Progenitor cell of endocrine pancreas (in vitro differentiated cells): ENCODE measurements around the gene GGA3. TPM values are rescaled to one million over a fixed set of nuclear protein-coding genes. Genes with fewer than 3 reads are reported as not detected.

Source experiments
- DNase-seq: peaks from one replicate; pipeline ENCODE4 v3.0.0; 2021; ENCODE audit warnings: low spot score; ENCODE audit not compliant: unreplicated experiment
- H3K27ac Mint-ChIP-seq: 2 replicates; pipeline ENCODE4 v1.8.0; 2021; ENCODE audit warnings: mild to moderate bottlenecking, moderate library complexity, mixed read lengths
- H3K27me3 Mint-ChIP-seq: 2 replicates; pipeline ENCODE4 v1.8.0; 2021; ENCODE audit warnings: mixed read lengths
- H3K36me3 Mint-ChIP-seq: 2 replicates; pipeline ENCODE4 v1.8.0; 2022; ENCODE audit warnings: mixed read lengths; ENCODE audit not compliant: insufficient read depth
- H3K4me1 Mint-ChIP-seq: 2 replicates; pipeline ENCODE4 v1.8.0; 2021; ENCODE audit warnings: low read depth, mixed read lengths
- H3K4me3 Mint-ChIP-seq: 2 replicates; pipeline ENCODE4 v1.8.0; 2021; ENCODE audit warnings: low read depth, mild to moderate bottlenecking, moderate library complexity, mixed read lengths
- H3K9me3 Mint-ChIP-seq: 2 replicates; pipeline ENCODE4 v1.8.0; 2021; ENCODE audit warnings: low read depth, mixed read lengths
- long read RNA-seq: library from polyadenylated mRNA; unstranded; transcript quantifications from one replicate; pipeline ENCODE4 v2.0.0, GENCODE V29; 2020
- total RNA-seq: library from RNA; stranded (reverse); gene quantifications from 2 replicates; pipeline ENCODE4 v1.2.1, GENCODE V29; 2021
- TF ChIP-seq, protein P1 (sequence below): fragments of 200-600 bp; sonication (generic); IDR thresholded peaks from one replicate; pipeline ENCODE4 v1.5.0; 2021; ENCODE audit warnings: antibody characterized with exemption, mild to moderate bottlenecking; ENCODE audit not compliant: unreplicated experiment

GGA3 gene, protein sequence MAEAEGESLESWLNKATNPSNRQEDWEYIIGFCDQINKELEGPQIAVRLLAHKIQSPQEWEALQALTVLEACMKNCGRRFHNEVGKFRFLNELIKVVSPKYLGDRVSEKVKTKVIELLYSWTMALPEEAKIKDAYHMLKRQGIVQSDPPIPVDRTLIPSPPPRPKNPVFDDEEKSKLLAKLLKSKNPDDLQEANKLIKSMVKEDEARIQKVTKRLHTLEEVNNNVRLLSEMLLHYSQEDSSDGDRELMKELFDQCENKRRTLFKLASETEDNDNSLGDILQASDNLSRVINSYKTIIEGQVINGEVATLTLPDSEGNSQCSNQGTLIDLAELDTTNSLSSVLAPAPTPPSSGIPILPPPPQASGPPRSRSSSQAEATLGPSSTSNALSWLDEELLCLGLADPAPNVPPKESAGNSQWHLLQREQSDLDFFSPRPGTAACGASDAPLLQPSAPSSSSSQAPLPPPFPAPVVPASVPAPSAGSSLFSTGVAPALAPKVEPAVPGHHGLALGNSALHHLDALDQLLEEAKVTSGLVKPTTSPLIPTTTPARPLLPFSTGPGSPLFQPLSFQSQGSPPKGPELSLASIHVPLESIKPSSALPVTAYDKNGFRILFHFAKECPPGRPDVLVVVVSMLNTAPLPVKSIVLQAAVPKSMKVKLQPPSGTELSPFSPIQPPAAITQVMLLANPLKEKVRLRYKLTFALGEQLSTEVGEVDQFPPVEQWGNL
- total RNA-seq, result 66.8 and 68.1 TPM in 2 replicates
- long read RNA-seq, full-length matches to known transcripts, result 1 of 13 reads
- long read RNA-seq, partial matches to known transcripts, result 3 of 13 reads
- long read RNA-seq, other reads (novel, unspliced or antisense), result 9 of 13 reads

DNA sequence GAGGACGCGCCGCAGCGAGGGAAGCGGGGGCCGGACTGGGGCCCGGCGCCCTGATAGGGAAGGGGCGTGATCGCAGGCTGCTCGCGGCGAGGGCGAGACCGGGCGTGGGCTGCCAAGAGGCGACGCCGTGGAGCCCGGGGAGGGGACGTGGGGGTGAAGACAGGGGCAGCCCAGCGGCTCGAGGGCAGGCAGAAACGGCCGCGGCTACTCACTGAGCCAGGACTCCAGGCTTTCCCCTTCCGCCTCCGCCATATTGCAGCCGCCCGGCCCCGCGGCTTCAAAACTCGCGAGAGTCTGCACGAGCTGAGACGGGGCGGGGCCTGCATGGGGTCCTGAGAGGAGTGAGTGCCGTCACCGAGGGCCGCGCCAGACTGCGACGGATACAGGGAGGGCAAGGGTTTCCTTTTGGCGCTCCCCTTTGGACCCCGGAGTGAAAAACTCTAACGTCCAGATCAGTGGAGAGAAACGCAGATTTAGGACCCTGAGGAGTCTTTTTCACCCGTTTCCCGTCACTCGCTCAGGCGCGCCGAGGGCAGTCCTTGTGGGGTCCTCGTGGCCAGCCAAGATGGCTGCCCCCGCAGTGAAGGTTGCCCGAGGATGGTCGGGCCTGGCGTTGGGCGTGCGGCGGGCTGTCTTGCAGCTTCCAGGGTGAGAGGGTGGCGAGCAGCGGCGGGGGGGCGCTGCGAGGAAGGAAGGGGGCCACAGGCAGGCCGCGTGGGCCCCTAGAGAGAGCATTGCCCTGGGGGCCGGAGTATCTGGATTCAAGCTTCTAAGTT is at the start of gene GGA3, which contains the start of gene MRPS7:
Gene GGA3 (minus strand): TSS at position 271 of the 776 bp plus-strand sequence. CDS start 19 bp downstream, at position 252.
Gene MRPS7 (plus strand): TSS at position 544 of the 776 bp plus-strand sequence. CDS start 22 bp downstream, at position 566.
- Mint-ChIP-seq H3K27ac (peak within 1 kb of the TSS; percentile 100), H3K4me3 (peak within 1 kb of the TSS; percentile 97), H3K9me3 (no peaks in the 10 kb centered on the region), H3K36me3 (peaks cover 6% of the 10 kb centered on the region), H3K27me3 (no peaks in the 10 kb centered on the region), H3K4me1 (peaks cover 30% of the 10 kb centered on the region)
- DNase-seq, result peak; percentile 91
- TF ChIP-seq, protein P1, sequence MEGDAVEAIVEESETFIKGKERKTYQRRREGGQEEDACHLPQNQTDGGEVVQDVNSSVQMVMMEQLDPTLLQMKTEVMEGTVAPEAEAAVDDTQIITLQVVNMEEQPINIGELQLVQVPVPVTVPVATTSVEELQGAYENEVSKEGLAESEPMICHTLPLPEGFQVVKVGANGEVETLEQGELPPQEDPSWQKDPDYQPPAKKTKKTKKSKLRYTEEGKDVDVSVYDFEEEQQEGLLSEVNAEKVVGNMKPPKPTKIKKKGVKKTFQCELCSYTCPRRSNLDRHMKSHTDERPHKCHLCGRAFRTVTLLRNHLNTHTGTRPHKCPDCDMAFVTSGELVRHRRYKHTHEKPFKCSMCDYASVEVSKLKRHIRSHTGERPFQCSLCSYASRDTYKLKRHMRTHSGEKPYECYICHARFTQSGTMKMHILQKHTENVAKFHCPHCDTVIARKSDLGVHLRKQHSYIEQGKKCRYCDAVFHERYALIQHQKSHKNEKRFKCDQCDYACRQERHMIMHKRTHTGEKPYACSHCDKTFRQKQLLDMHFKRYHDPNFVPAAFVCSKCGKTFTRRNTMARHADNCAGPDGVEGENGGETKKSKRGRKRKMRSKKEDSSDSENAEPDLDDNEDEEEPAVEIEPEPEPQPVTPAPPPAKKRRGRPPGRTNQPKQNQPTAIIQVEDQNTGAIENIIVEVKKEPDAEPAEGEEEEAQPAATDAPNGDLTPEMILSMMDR, result no peak

DNA sequence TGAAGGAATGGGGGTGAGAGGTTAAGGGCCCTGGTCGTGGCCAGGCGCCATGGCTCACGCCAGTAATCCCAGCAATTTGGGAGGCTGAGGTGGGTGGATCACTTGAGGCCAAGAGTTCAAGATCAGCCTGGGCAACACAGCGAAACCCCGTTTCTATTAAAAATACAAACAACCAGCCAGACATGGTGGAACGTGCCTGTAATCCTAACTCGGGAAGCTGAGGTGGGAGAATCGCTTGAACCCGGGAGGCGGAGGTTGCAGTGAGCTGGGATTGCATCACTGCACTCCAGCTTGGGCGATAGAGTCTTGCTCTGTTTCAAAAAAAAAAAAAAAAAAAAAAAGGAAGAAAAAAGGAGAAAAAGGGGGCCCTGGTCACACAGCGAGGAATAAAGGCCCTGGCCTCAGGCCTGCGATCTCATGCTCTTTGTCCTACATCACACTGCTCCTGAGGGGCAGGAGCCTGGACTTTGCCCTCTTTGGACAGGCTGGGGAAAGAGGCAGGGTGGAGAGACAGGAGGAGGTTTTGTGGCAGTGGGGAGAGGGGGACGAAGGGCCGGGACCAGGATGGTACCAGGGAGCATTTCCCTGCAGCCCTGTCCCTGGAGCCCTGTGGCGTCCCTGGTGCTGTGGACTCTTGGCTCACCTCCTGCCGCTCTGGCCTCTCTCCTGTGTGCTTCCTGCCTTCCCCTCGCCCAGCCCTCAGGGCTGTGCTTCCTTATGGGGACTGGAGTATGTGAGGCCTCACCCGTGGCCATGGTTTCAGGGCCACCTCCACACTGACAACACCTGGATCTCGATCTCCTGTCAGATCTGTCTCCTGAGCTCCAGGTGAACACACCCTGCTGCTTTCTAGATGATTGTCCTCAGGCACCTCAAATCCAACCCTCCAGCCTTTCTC is 47.6 kb upstream of the GGA3 start:
- Mint-ChIP-seq H3K4me3 (peak overlapping the region; percentile 14), H3K9me3 (no peaks in the 10 kb centered on the region), H3K27me3 (no peaks in the 10 kb centered on the region), H3K36me3 (no peaks in the 10 kb centered on the region), H3K27ac (peak overlapping the region; percentile 87), H3K4me1 (peaks cover 25% of the 10 kb centered on the region)
- TF ChIP-seq, protein P1, result no peak
- DNase-seq, result no peak

DNA sequence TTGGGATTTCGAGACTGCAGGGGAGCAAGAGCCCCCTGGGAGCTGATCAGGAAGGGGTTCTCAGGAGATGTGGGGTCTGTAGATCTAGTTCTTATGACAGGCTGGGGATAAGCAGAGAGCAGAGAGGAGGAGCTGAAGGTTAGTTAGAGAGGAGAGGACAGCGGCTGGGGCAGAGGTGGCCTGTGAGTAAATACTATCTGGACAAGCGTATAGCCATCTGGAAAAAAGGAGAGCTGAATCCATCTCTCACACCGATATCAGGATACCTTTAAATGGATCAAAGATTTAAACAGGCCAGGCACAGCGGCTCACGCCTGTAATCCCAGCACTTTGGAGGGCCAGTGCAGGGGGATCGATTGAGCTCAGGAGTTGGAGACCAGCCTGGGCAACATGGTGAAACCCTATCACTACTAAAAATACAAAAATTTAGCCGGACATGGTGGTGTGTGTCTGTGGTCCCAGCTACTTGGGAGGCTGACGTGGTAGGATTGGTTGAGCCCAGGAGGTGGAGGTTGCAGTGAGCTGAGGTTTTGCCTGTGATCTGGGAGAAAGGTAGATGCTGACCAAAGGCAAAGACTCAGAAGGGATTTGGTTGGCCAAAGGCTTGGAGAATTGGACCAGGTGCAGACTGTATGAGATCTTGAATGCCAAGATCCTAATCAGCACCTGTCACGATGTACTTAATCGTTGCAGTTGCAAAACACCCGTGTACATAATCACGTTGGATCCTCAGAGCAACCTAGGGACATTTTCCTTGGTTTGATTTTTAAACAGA is 46.7 kb upstream of the GGA3 start:
- Mint-ChIP-seq H3K36me3 (no peaks in the 10 kb centered on the region), H3K4me3 (peak overlapping the region; percentile 40), H3K27ac (peak overlapping the region; percentile 87), H3K9me3 (no peaks in the 10 kb centered on the region), H3K4me1 (peaks cover 23% of the 10 kb centered on the region), H3K27me3 (no peaks in the 10 kb centered on the region)
- TF ChIP-seq, protein P1, result no peak
- no peak for DNase-seq

DNA sequence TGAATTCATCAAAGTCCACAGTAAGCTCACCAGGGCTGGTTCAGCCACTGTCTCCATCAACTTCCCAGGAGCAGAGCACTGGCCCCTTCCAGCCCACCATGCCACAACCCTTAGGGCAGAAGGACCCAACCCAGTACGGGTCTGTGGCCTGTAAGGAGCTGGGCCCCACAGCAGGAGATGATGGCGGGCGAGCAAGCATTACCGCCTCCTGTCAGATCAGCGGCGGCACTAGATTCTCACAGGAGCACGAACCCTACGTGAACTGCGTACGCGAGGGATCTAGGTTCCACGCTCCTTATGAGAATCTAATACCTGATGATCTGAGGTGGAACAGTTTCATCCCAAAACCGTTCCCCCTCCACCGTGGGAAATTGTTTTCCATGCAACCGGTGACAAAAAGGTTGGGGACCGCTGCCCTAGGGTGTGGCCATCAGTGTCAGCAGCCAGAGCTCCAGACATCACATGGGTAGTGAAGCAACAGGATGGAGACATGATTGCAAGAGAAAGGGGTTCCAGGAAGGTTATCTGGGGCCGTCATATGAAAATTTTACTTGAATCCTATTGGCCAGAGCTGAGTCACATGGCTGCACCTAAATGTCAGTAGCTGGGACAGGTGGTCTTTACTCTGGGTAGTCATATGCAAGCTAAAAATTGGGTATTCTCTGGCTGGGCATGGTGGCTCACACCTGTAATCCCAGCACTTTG is 40.2 kb upstream of the GGA3 start:
- H3K4me3 Mint-ChIP-seq, result no peak overlapping the region
- no peaks in the 10 kb centered on the region for H3K27me3 Mint-ChIP-seq
- no peak for DNase-seq
- H3K4me1 Mint-ChIP-seq, result peaks cover 4% of the 10 kb centered on the region
- TF ChIP-seq, protein P1, result no peak
- H3K27ac Mint-ChIP-seq, result no peak overlapping the region
- no peaks in the 10 kb centered on the region for H3K9me3 Mint-ChIP-seq
- no peaks in the 10 kb centered on the region for H3K36me3 Mint-ChIP-seq
